HG02798 (cell line): ENCODE data around the gene SHANK3.
"Not testable (repeated sequence)": the region's sequence is repeated elsewhere in the genome, so short reads cannot be mapped to it uniquely, and the experiment has no call there.

Experiments
- ATAC-seq: cut with Tn5 transposase; IDR thresholded peaks from one replicate; pipeline ENCODE4 v1.9.1; 2021; ENCODE audit warnings: mild to moderate bottlenecking; ENCODE audit not compliant: unreplicated experiment, poor library complexity

The SHANK3 gene

GRCh38 chr22:50672471-50673230, at the start of gene SHANK3:
TSS of gene SHANK3 (plus strand) at chr22:50672823.
- ATAC-seq, result no peak

GRCh38 chr22:50624347-50625130, 48.1 kb upstream of the SHANK3 start:
- no peak for ATAC-seq

- ATAC-seq, result no peak
These were observed 47.5 kb upstream of the SHANK3 start for GRCh38 chr22:50625131-50625567.

GRCh38 chr22:50625568-50626313, 46.9 kb upstream of the SHANK3 start:
- ATAC-seq, result no peak

- no peak for ATAC-seq
These were observed 46.2 kb upstream of the SHANK3 start for GRCh38 chr22:50626314-50626849.

- ATAC-seq, result no peak
These were observed 45.6 kb upstream of the SHANK3 start for GRCh38 chr22:50626850-50627641.

- ATAC-seq, result peak; percentile 86
These were observed 44.7 kb upstream of the SHANK3 start, which contains the start of gene ARSA for GRCh38 chr22:50627642-50628542. TSS of gene ARSA (minus strand) at chr22:50628152. CDS start at chr22:50627779, 373 bp downstream.

GRCh38 chr22:50628543-50629134, 44.0 kb upstream of the SHANK3 start:
- no peak for ATAC-seq

- ATAC-seq, result no peak
These were observed 42.2 kb upstream of the SHANK3 start for GRCh38 chr22:50630376-50630775.

- ATAC-seq, result no peak
These were observed 39.5 kb upstream of the SHANK3 start for GRCh38 chr22:50633086-50633485.

- ATAC-seq, result no peak
These were observed 38.9 kb upstream of the SHANK3 start for GRCh38 chr22:50633771-50634170.

- no peak for ATAC-seq
These were observed 37.0 kb upstream of the SHANK3 start for GRCh38 chr22:50635591-50635990.

- ATAC-seq, result not testable (repeated sequence)
These were observed 32.3 kb upstream of the SHANK3 start for GRCh38 chr22:50640296-50640695.

GRCh38 chr22:50640857-50641647, 31.6 kb upstream of the SHANK3 start:
- ATAC-seq, result no peak

GRCh38 chr22:50641696-50642607, 30.7 kb upstream of the SHANK3 start:
- ATAC-seq, result no peak

GRCh38 chr22:50643021-50643820, 29.4 kb upstream of the SHANK3 start:
- ATAC-seq, result not testable (repeated sequence)
